Fibroblast of peridontal ligament (primary cell): Measurements from ENCODE around the gene MEIOB.

Experiments used
- DNase-seq: peaks from one replicate; pipeline ENCODE4 v3.0.0-alpha.2; 2010; ENCODE audit errors: extremely low read depth

Gene MEIOB

DNA sequence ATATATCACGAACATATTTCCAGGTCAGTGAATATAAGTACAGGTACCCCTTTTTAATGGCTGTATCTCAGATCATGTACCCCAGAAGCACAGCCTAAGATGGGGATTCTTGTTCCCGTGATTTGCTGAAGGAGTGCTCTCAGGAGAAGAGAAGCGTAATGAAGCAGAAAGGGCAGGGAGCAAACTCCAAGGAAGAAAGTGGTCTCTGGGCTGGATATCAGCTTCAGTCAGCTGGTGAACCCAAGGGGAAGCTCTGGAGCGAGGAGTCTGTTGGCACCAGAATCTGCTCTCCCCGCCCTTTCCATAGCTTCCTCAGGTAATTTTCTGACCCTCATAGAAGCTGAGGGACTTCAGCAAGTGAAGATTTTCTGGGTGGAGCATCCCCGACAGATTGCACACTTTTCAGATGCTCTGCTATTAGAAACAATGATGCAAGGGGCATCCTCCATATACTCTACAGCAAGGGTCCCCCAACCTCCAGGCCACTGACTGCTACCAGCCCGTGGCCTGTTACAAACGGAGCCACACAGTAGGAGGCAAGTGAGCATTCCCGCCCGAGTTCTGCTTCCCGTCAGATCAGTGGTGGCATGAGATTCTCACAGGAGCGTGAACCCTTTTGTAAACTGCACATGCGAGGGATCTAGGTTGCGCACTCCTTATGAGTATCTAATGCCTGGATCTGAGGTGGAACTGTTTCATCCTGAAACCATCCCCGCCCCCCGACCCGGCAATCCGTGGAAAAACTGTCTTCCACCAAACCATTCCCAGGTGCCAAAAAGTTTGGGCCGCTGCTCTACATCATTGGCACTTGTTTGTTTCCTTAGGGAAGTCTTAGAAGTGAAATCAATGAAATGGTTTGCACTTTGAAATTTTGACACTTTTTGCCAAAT lies 40.5 kb downstream of the MEIOB start:
- DNase-seq = no peak

- DNase-seq = no peak
These were observed 41.8 kb downstream of the MEIOB start for GRCh38 chr16:1830213-1830612.

- no peak for DNase-seq
These were observed 43.1 kb downstream of the MEIOB start for GRCh38 chr16:1828645-1829410.

DNA sequence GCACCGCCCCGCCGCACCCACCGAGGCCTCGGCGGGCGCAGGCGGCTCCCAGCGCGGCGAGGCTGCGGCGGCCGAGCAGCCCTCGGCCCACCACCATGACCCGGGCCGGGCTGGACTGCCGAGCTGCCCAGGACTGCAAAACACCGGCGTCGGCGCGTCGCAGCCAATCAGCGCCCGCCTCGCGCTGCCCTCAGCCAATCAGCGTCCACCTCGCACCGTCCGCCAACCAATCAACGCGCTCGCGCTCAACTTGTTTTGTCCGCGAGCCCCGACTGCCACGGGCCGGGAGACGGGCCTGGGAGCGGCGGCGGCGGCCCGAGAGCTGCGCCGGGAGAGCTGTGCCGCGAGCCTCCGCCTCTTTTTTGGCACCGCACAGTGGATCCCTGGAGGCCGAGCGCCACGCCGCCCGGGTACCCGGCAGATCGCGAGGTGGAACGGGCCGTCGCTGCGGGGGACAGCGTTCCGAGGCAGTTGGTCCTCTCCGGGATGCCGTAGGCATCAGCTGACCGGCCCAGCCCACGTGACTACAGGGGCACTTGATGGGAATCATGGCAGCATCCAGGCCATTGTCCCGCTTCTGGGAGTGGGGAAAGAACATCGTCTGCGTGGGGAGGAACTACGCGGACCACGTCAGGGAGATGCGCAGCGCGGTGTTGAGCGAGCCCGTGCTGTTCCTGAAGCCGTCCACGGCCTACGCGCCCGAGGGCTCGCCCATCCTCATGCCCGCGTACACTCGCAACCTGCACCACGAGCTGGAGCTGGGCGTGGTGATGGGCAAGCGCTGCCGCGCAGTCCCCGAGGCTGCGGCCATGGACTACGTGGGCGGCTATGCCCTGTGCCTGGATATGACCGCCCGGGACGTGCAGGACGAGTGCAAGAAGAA lies 45.0 kb downstream of the MEIOB start, which contains the start of the genes FAHD1 and HAGH:
TSS of gene FAHD1 (plus strand) at position 516 of the 883 bp plus-strand sequence. CDS start at position 549, 33 bp downstream.
TSS of gene HAGH (minus strand) at position 135 of the 883 bp plus-strand sequence. CDS start at position 97, 38 bp downstream.
- DNase-seq = peak; percentile 94

DNA sequence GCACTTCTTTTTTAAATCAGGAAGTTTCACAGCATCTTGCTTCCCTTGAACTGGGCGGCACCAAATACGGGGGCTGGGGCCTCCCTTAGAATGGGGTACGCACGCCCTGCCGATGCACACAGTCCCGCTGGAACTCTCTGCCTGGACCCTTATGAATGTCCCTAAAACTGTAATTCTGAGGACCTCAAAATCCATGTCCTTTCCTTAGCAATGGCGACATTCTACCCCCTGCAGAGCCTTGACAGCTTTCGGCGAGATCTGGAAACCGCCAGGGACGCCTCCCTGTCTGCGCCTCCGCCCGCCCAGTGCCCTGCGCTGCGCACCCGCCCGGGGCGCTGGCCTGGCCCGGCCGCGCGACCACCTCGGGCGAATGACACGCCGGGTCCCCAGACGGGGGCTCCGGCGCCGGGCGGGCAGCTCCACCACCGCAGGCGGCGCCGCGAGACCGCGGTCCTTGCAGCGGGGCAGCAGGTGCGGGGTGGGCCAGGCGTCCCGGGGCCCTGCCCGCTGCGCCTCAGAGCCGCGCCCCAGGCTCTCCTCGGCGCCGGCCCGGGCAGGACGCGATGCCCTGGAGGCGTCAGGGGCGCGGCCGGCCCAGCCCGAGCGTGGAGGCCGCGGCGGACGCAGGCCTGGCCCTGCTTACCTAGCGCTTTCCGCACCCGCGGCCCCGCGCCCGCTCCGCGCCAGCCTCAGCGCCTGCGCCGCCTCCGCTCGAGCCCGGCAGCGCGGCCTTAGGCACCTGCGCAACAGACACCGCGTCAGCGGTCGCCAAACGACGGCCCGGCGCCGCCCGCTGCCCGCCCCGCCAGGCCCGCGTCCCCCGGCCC lies 45.9 kb downstream of the MEIOB start:
- peak; percentile 14 for DNase-seq

DNA sequence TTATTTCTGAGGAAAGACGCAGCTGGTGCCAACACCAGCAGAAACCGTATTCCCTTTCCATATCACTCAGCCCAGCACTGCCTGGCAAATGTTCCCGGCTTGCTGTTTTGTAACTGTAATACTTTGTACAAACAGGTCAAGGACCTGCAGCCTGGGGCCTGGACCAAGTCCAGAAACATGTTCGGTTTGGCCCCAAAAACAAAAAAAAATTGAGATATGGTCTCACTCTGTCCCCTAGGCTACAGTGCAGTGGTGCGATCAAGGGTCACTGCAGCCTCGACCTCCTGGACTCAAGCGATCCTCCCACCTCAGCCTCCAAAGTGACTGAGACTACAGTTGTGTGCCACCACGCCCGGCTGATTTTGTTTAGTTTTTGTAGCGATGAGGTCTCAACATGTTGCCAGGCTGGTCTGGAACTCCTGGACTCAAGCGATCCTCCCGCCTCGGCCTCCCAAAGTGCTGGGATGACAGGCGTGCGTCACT lies 46.5 kb downstream of the MEIOB start:
- no peak for DNase-seq

DNA sequence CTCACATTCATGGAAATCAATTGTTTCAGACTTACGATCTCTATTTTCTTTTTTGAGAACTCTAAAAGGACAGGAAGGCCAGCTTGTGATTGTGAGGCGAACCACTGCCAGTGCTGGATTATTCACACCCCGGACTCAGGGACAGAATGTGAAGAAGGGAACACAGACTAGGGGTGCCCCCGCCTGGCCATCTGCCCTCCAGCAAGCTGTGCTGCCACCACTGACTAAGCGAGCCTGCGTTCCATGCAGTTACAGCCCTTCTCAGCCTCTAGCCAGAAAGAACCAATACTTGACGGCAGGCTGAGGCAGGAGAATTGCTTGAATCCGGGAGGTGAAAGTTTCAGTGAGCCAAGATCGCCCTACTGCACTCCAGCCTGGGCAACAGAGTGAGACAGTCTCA lies 48.1 kb downstream of the MEIOB start:
- peak; percentile 14 for DNase-seq

DNA sequence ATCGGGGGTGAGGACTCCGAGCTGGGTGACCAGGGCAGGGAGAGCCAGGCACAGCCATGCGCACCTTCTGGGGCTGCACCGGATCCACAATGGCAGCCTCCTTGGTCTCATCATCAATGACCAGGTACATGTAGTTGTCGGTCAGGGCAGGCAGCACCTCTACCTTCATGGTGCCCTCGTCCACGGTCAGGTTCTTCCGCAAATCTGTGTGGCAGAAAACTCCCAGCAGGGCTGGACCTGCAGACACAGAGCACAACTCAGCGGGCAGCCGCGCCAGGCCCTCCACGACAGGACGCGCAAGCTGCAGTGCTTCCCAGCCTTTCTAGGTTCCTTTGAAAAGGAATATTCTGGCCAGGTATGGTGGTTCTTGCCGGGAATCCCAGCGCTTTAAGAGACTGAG lies 49.2 kb downstream of the MEIOB start:
- no peak for DNase-seq

DNA sequence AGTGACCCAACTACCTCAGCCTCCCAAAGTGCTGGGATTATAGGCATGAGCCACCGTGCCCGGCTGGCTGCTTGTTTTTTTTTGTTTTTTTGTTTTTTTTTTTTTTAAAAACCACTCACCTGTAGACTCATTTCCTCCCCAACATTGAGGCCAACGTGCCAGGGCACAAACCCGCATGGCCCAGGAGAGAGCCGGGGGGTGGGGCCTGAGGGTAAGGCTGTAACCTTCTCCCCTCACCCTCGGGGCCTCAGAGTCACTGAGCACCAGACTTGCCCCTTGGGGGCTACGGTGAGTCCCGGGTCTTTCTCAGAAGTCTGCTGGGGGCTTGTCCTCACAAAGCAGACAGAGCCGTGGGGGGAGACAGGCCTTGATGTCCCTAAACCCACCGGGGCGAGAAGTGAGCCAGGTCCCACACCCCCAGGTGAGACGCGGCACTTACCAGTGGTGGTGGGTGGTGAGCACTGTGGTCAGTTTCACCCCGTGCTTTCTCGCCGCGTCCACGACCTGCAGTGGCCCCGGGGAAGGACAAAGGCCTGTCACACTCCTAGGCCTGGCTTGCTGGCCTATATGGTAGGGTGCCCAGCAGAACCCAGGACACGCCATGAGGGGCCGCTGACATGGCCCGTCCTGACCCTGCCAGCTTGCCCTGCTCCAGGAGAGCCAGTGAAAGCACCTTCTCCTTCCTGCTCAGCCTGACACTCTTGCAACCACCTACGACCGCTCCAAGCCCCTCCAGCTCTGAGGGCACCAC lies 49.9 kb downstream of the MEIOB start:
- no peak for DNase-seq

GRCh38 chr16:1820946-1821290 lies 51.0 kb downstream of the MEIOB start:
- no peak for DNase-seq

- no peak for DNase-seq
These were observed 51.6 kb downstream of the MEIOB start for GRCh38 chr16:1820096-1820945.

GRCh38 chr16:1819611-1820010 lies 52.4 kb downstream of the MEIOB start:
- DNase-seq = no peak

DNA sequence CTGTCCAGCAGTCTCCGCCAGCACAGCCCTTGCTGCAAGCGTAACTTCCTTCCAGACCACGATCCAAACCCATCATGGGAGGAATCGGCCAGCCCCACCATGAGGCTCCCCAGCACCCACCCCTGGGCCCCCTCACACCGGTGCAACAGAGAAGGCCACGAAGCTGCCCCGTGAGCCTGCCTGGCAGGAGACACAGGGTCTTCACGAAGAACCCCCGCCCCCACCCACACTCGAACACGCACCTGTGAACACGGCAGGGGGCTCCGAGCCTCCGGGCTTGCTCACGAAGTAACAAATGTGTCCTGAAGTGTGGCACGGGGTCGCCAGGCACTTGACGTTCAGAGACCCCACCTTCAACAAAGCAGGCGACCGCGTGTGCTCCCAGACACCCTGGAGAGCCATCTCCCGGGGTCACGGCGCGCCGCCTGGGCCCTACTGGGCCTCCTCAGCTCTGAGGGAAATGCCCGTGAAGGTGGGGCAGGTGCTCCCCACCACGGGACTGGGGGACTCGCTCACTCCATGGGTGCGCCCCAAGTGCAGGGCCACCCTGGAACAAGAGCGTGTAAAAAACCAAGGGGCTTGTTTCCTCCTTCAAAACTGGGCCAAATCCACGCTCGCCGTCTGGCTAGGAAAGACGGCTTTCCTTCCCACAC lies 53.0 kb downstream of the MEIOB start:
- no peak for DNase-seq

DNA sequence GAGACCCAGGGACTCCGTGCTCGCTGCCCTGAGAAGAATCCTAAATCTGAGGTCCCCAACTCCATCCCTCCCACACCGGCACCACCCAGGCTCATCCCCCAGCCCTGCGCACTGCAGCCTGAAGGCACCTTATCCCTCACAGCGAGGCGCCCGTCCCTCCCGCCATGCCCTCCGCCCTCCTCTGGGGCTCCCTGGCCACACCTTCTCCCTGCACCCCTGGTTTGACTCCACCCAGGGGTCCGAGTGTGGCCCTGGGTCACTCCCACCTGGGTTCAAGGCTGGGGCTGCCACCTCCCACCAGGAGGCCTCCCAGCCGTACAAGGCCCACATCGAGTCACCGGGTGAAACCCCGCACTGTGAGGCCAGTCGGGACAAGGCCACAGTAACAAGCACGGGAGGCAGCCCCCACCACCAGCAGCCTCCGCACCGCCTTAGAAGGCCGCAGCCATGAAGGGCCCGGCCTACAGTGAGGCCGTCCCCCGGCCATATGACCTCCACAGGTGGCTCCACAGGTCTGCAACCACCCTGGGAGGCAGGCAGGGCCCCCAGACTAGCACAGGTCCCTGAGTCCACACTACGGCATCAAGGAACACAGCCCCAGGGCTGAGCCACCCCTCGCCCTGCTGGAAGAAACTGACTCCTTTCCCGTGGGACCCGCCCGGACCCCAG lies 53.6 kb downstream of the MEIOB start:
- no peak for DNase-seq

- no peak for DNase-seq
These were observed 54.2 kb downstream of the MEIOB start for GRCh38 chr16:1817716-1818115.

GRCh38 chr16:1817276-1817589 lies 54.7 kb downstream of the MEIOB start:
- DNase-seq = no peak

DNA sequence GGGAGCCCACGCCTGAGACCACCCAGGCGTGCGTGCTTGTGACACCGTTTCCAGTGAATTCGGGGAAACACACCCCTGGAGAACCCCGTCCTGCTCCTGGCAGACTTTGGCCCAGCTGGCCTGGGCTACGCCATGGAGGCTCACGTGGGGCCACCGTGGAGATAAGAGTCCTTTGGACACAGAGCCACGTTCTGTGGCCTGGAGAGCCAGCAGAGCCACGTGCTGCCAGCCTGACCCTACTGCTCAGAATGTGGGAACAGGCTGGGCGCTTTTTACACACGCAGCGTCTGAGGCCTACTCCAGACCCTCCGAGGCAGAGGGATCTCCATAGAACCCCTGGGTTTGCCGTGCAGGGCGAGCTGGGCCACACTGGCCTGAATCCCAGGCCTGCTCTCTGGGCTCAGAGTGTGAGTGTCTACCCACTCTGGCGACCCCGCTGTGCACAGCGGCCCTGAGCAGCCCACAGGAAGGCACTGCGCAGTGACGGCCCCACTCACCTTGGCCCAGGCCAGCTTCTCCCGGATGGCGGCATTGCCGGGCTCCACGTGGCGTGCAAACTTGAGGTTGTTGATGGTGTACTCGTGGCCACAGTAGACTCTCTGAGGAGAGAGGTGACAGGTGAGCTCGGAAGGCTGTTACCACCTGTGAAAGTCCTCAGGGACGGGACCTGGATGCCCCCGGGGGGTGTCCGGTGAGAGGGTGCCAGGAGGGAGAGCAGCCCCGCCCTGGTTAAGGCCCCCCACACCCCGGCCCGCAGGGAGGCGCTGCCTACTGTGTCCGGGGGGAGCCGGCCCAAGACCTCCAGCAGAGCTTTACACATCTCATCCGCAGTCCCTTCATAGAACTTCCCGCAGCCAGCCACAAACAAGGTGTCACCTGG lies 55.3 kb downstream of the MEIOB start:
- DNase-seq = no peak
